Gastroesophageal sphincter (tissue), 3 donors: ENCODE measurements around the gene RHOU.

Source experiments
- POLR2A ChIP-seq, 2 donors: fragments of 450-650 bp; IDR thresholded peaks; one replicate each; pipeline ENCODE4 v1.6.1; 2017; ENCODE audit warnings: antibody characterized with exemption in 2 of 2, mild to moderate bottlenecking in 2 of 2, moderate library complexity in 1 of 2
- POLR2AphosphoS5 ChIP-seq: sonication (generic); formaldehyde crosslinking; IDR thresholded peaks from one replicate; pipeline ENCODE4 v1.6.1; 2017; ENCODE audit warnings: antibody characterized with exemption
- TF ChIP-seq, protein P1 (sequence below), 4 experiments: fragments of 200-600 bp in 2 of 4; fragments of 450-650 bp in 2 of 4; sonication (generic) in 1 of 4; IDR thresholded peaks; one replicate each; pipeline ENCODE4 v1.5.1; 2017 to 2019; ENCODE audit warnings: antibody characterized with exemption in 4 of 4, mild to moderate bottlenecking in 2 of 4, moderate library complexity in 2 of 4

- TF ChIP-seq, protein P1, sequence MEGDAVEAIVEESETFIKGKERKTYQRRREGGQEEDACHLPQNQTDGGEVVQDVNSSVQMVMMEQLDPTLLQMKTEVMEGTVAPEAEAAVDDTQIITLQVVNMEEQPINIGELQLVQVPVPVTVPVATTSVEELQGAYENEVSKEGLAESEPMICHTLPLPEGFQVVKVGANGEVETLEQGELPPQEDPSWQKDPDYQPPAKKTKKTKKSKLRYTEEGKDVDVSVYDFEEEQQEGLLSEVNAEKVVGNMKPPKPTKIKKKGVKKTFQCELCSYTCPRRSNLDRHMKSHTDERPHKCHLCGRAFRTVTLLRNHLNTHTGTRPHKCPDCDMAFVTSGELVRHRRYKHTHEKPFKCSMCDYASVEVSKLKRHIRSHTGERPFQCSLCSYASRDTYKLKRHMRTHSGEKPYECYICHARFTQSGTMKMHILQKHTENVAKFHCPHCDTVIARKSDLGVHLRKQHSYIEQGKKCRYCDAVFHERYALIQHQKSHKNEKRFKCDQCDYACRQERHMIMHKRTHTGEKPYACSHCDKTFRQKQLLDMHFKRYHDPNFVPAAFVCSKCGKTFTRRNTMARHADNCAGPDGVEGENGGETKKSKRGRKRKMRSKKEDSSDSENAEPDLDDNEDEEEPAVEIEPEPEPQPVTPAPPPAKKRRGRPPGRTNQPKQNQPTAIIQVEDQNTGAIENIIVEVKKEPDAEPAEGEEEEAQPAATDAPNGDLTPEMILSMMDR (IDR thresholded peaks at IDR 0.05), result no peak
- TF ChIP-seq POLR2A (IDR thresholded peaks at IDR 0.05), result no peak
- TF ChIP-seq POLR2AphosphoS5, result no peak
These were observed 8.1 kb downstream of the RHOU start for GRCh38 chr1:228743405-228743804.
